Cardiac fibroblast (primary cell): ENCODE results near the gene COL12A1.

ENCODE experiments used
- DNase-seq, 2 donors: peaks; one replicate each; pipeline versions ENCODE4 v3.0.0 to v3.0.0-alpha.2; 2010; ENCODE audit warnings: low read depth in 2 of 2
- H3K4me3 ChIP-seq, 2 donors: replicated peaks in 1 of 2; 1 replicate in 1 of 2; 2 replicates in 1 of 2; pipeline ENCODE4 v1.5.1; 2011; ENCODE audit warnings: low read depth in 2 of 2, low read length in 2 of 2, mild to moderate bottlenecking in 2 of 2, moderate library complexity in 1 of 2
- CTCF ChIP-seq: IDR thresholded peaks from one replicate; pipeline ENCODE4 v1.5.1; 2011; ENCODE audit warnings: low read depth, mild to moderate bottlenecking, low read length, inconsistent platforms

Gene COL12A1

GRCh38 chr6:75167851-75168250 lies 38.0 kb downstream of the COL12A1 start:
- no peak for DNase-seq
- no peak for TF ChIP-seq CTCF
- H3K4me3 ChIP-seq, result no peak overlapping the region

- H3K4me3 ChIP-seq, result no peak overlapping the region
- peak in 1 of 2 donors; percentile 24 for DNase-seq
- TF ChIP-seq CTCF, result no peak
These were observed 38.5 kb downstream of the COL12A1 start for GRCh38 chr6:75167325-75167724.

GRCh38 chr6:75166773-75167172 lies 39.1 kb downstream of the COL12A1 start:
- DNase-seq, result no peak
- no peak for TF ChIP-seq CTCF
- no peak overlapping the region for H3K4me3 ChIP-seq

GRCh38 chr6:75166236-75166635 lies 39.6 kb downstream of the COL12A1 start:
- no peak for TF ChIP-seq CTCF
- no peak overlapping the region for H3K4me3 ChIP-seq
- DNase-seq, result no peak

GRCh38 chr6:75158176-75158575 lies 47.7 kb downstream of the COL12A1 start:
- no peak for TF ChIP-seq CTCF
- peak in 1 of 2 donors; percentile 28 for DNase-seq
- no peak overlapping the region for H3K4me3 ChIP-seq

- TF ChIP-seq CTCF, result no peak
- no peak overlapping the region for H3K4me3 ChIP-seq
- DNase-seq, result no peak
These were observed 48.5 kb downstream of the COL12A1 start for GRCh38 chr6:75157336-75157735.

GRCh38 chr6:75156186-75156878 lies 49.5 kb downstream of the COL12A1 start:
- no peak for TF ChIP-seq CTCF
- H3K4me3 ChIP-seq, result no peak overlapping the region
- no peak for DNase-seq
